ENCODE measurements around the gene MAST3.

MAST3 gene

GRCh38 chr19:18171605-18172327, 74.2 kb downstream of the MAST3 start:
- no peak overlapping the region for H3K4me3 ChIP-seq
- H3K27ac ChIP-seq, result peak overlapping the region in 15 of 21 experiments; percentile 4 to 87 (median 72)

GRCh38 chr19:18172331-18173053, 74.9 kb downstream of the MAST3 start:
- H3K27ac ChIP-seq, result peak overlapping the region in 17 of 21 experiments; percentile 26 to 89 (median 74)
- H3K4me3 ChIP-seq, result no peak overlapping the region

GRCh38 chr19:18173054-18173571, 75.5 kb downstream of the MAST3 start:
- H3K4me3 ChIP-seq, result peak overlapping the region; percentile 46 to 76 (median 61)

DNA sequence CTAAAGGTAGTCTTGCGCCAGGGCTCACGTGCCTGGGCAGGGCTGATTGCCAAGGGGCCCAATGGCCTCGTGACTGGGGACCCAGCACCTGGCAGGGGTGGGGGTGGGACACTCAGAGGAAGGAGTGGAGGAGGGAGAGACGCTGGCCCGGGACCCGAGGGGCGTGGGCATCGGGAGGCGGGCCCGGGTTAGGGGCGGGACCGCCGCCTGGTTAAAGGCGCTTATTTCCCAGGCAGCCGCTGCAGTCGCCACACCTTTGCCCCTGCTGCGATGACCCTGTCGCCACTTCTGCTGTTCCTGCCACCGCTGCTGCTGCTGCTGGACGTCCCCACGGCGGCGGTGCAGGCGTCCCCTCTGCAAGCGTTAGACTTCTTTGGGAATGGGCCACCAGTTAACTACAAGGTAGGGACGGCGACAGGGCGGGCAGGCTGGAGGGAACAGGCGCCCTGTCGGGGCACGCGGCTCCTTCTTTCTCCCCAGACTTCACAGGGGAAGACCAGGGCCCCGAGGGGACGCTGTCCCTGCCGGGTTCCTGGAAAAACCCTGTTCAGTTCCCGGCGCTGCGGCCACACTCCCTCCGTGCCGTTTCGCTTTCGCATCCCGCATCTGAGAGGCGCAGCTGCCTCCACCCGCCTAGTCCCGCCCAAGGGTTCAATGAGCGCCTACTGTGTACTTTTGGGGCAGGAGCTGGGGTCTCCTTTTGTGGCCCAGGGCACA, 76.2 kb downstream of the MAST3 start, which contains the start of gene IFI30:
TSS of gene IFI30 (plus strand) at position 242 of the 717 bp plus-strand sequence. CDS start at position 271, 29 bp downstream.
- peak within 1 kb of the TSS; percentile 1 to 89 (median 77) for H3K27ac ChIP-seq
- H3K4me3 ChIP-seq, result peak within 1 kb of the TSS; percentile 46 to 76 (median 61)

More at GRCh38 chr19:18173054-18173571, 75.5 kb downstream of the MAST3 start:
- peak overlapping the region in 20 of 21 experiments; percentile 20 to 89 (median 77) for H3K27ac ChIP-seq

GRCh38 chr19:18174983-18175382, 77.4 kb downstream of the MAST3 start:
- H3K27ac ChIP-seq, result peak overlapping the region in 9 of 21 experiments; percentile 8 to 89 (median 82)
- peak overlapping the region in 6 of 7 experiments; percentile 46 to 76 (median 61) for H3K4me3 ChIP-seq

- no peak overlapping the region for H3K27ac ChIP-seq
- peak overlapping the region in 1 of 7 experiments; percentile 53 for H3K4me3 ChIP-seq
These were observed 79.1 kb downstream of the MAST3 start for GRCh38 chr19:18176367-18177310.

DNA sequence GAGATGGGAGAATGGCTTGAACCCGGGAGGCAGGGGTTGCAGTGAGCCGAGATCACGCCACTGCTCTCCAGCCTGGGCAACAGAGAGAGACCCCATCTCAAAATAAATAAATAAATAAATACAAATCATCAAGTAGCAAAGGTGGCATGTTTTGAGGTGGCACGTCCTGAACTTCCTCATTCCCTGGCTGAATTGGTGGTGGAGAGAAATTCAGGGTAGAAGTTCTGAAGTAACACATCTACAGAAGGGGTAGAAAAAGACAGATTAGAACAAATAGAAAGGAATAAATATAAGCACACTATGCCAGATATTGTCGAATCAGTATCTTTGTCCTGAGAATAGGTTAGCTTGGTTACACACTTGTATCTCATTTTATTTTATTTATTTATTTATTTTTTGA, 82.4 kb downstream of the MAST3 start:
- H3K27ac ChIP-seq, result no peak overlapping the region
- H3K4me3 ChIP-seq, result no peak overlapping the region

DNA sequence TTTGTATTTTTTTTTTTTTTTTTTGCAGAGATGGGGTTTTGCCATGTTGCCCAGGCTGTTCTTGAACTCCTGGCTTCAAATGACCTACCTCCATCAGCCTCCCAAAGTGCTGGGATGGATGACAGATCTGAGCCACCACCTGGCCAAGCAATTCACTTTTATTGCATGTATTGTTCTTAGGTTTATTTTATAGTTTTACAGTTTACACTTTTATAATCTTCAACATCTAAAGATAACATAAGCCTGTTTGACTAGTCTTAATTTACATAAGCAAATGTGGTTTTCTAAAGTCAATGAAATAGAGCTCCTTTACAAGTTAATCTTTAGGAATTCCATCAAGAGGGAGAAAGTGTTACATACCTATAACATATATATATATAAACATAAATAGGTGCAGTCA, 86.0 kb downstream of the MAST3 start:
- Histone ChIP-seq H3K27ac (no peak overlapping the region), H3K4me3 (no peak overlapping the region)

DNA sequence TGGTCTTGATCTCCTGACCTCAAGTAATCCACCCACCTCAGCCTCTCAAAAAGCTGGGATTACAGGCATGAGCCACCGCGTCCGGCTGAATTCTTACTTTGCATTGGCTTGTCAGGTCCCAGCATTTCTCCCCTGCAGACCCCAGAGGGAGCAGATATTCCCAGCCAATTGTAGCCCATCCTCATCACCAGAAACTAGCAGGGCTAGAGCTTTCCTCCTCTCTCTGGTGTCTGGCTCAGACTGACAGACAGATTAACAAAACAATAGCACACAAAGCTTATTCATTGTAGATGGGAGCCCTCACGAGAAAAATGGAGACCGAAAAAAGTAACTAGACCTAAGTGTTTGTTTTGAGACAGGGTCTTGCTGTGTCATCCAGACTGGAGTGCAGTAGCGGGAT, 88.0 kb downstream of the MAST3 start:
- Histone ChIP-seq H3K4me3 (no peak overlapping the region), H3K27ac (no peak overlapping the region)

DNA sequence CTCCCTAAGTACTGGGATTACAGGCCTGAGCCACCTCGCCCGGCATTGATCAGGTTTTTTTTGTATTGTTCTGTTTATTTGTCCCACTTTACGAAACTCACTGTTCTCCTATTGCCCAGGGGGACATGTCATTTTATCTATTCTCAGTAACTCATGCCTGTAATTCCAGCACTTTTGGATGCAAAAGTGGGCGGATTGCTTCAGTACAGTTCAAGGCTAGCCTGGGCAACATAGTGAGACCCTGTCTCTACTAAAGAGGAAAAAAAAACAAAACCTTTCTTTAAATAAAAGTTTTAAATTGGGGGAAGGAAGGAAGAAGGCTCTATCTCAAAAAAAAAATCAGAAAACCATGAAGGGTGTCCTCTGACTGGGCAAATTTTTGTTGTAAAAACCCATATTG, 92.7 kb downstream of the MAST3 start:
- H3K27ac ChIP-seq, result no peak overlapping the region
- H3K4me3 ChIP-seq, result no peak overlapping the region

GRCh38 chr19:18191640-18192062, 94.1 kb downstream of the MAST3 start:
- peak overlapping the region in 5 of 7 experiments; percentile 33 to 74 (median 57) for H3K4me3 ChIP-seq
- peak overlapping the region in 18 of 21 experiments; percentile 52 to 93 (median 85) for H3K27ac ChIP-seq

DNA sequence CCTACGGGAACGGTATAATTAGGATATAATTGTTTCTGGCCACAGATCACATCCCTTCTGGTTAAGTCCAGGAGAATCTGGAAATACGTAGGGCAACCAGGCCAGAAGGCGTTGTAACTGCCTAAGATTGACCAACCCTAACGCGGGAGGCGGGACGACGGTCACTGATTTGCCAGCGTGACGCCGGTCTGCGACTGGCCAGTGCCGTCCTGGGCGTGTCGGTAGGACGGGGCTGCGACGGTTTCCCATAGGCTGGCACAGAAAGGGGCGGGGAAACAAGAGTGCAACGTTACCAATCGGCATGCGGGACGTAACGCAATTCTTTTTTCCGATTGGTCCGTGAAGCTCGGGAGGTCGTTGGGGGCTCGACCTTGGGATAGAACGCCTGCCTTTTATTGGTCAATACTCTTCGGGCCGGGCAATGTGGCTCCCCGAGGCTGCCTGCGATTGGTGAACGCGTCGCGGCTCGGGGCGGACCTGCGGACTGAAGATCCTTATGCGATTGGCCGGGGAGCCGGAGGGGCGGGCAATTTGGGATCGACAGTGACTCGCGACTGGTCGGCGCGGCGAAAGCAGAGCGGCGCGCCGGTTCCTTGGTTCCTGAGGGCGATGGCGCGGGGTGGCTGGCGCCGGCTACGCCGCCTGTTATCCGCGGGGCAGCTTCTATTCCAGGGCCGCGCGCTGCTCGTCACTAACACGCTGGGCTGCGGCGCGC, 95.3 kb downstream of the MAST3 start, which contains the start of gene MPV17L2:
TSS of gene MPV17L2 (plus strand) at position 546 of the 715 bp plus-strand sequence. CDS start at position 610, 64 bp downstream.
- H3K27ac ChIP-seq, result peak within 1 kb of the TSS; percentile 41 to 93 (median 86)
- H3K4me3 ChIP-seq, result peak within 1 kb of the TSS; percentile 60 to 97 (median 79)

DNA sequence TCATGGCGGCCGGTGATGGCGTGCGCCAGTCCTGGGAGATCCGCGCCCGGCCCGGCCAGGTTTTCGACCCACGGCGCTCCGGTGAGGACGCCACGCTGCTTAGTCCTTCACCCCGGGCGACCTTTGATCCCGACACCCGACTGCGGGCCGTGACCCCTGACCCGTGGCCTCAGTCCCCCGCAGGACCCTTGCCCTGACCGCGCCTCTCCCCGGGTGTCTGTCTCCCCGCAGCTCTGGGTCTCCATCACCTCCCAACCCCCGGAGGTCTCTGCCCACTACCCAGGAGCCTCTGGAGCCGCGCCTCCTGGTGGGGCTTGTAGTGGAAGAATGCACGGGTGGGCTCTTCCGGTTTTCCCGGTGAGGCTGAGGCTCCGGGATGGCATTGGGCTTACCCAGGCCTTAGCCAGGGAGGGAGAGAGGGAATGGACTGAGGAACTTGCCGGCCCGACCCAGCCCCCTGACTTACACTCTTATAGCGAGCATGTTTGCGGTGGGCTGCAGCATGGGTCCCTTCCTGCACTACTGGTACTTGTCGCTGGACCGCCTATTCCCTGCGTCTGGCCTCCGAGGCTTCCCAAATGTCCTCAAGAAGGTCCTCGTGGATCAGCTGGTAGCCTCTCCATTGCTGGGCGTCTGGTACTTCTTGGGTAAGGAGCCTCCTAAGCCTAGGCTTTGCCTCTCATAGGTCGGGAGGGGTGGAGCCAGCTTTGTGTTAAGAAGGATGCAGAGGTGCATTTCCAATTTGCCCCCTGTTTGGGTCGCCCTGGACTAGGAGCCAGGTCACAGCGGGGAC, 96.0 kb downstream of the MAST3 start:
- peak overlapping the region in 20 of 21 experiments; percentile 41 to 92 (median 82) for H3K27ac ChIP-seq
- peak overlapping the region; percentile 60 to 97 (median 79) for H3K4me3 ChIP-seq

GRCh38 chr19:18194181-18194530, 96.6 kb downstream of the MAST3 start:
- Histone ChIP-seq H3K4me3 (peak overlapping the region in 6 of 7 experiments; percentile 66 to 97 (median 84)), H3K27ac (peak overlapping the region in 4 of 21 experiments; percentile 23 to 86 (median 64))

- Histone ChIP-seq H3K4me3 (peak overlapping the region in 1 of 7 experiments; percentile 74), H3K27ac (peak overlapping the region in 5 of 21 experiments; percentile 1 to 86 (median 23))
These were observed 97.1 kb downstream of the MAST3 start for GRCh38 chr19:18194554-18195238.

- no peak overlapping the region for H3K4me3 ChIP-seq
- peak overlapping the region in 1 of 21 experiments; percentile 10 for H3K27ac ChIP-seq
These were observed 98.9 kb downstream of the MAST3 start for GRCh38 chr19:18196511-18196845.
